ENCODE results near the gene ZNF280C. TPM values are rescaled to one million over a fixed set of nuclear protein-coding genes. Genes with fewer than 3 reads are reported as not detected.
"Not testable (repeated sequence)": the region's sequence is repeated elsewhere in the genome, so short reads cannot be mapped to it uniquely, and the experiment has no call there.

Gene ZNF280C
- total RNA-seq, 4 donors from 2014 or later: 4.8 to 7.8 (median 6.8) TPM

GRCh38 chrX:130287071-130287770 is 18.5 kb upstream of the ZNF280C start:
- TF ChIP-seq CTCF (IDR thresholded peaks at IDR 0.05) (no peak), POLR2A (IDR thresholded peaks at IDR 0.05) (no peak)
- no peaks in the 10 kb centered on the region for H3K27me3 ChIP-seq
- no peak for DNase-seq
- H3K27ac ChIP-seq: no peak overlapping the region
- intact Hi-C loops (cut with DNase I): no loop called here
- H3K4me3 ChIP-seq (replicated peaks in 1 of 3): no peak overlapping the region
- no peaks in the 10 kb centered on the region for H3K4me1 ChIP-seq
- WGBS, 2 donors: 79 to 83% methylated on average over 10 to 11 of the region's 11 CpGs
- H3K9me3 ChIP-seq: no peaks in the 10 kb centered on the region
- no peaks in the 10 kb centered on the region for H3K36me3 ChIP-seq

GRCh38 chrX:130285710-130286109 is 17.0 kb upstream of the ZNF280C start:
- Histone ChIP-seq H3K27me3 (no peaks in the 10 kb centered on the region), H3K4me3 (replicated peaks in 1 of 3) (no peak overlapping the region), H3K9me3 (no peaks in the 10 kb centered on the region), H3K27ac (no peak overlapping the region), H3K36me3 (no peaks in the 10 kb centered on the region), H3K4me1 (no peaks in the 10 kb centered on the region)
- 76 to 80% methylated on average over 2 of the region's 2 CpGs for WGBS, 2 donors
- intact Hi-C loops (cut with DNase I): no loop called here
- TF ChIP-seq CTCF (IDR thresholded peaks at IDR 0.05) (no peak), POLR2A (IDR thresholded peaks at IDR 0.05) (no peak)
- DNase-seq: no peak

GRCh38 chrX:130285069-130285620 is 16.4 kb upstream of the ZNF280C start:
- H3K36me3 ChIP-seq: no peaks in the 10 kb centered on the region
- 85 to 96% methylated on average over 2 to 3 of the region's 3 CpGs for WGBS, 2 donors
- intact Hi-C loops (cut with DNase I): no loop called here
- no peak for DNase-seq
- no peak overlapping the region for H3K27ac ChIP-seq
- H3K9me3 ChIP-seq: no peaks in the 10 kb centered on the region
- H3K4me1 ChIP-seq: no peaks in the 10 kb centered on the region
- no peaks in the 10 kb centered on the region for H3K27me3 ChIP-seq
- no peak for TF ChIP-seq CTCF (IDR thresholded peaks at IDR 0.05)
- no peak for TF ChIP-seq POLR2A (IDR thresholded peaks at IDR 0.05)
- H3K4me3 ChIP-seq (replicated peaks in 1 of 3): no peak overlapping the region

GRCh38 chrX:130282151-130282550 is 13.5 kb upstream of the ZNF280C start:
- Histone ChIP-seq H3K27ac (no peak overlapping the region), H3K4me1 (no peaks in the 10 kb centered on the region), H3K36me3 (no peaks in the 10 kb centered on the region), H3K27me3 (no peaks in the 10 kb centered on the region), H3K9me3 (no peaks in the 10 kb centered on the region), H3K4me3 (replicated peaks in 1 of 3) (no peak overlapping the region)
- intact Hi-C loops (cut with DNase I): no loop called here
- WGBS, 2 donors: 96 to 97% methylated on average over 3 of the region's 3 CpGs
- TF ChIP-seq POLR2A (IDR thresholded peaks at IDR 0.05) (no peak), CTCF (IDR thresholded peaks at IDR 0.05) (no peak)
- DNase-seq: no peak

- 61 to 63% methylated on average over 3 of the region's 3 CpGs for WGBS, 2 donors
- H3K9me3 ChIP-seq: no peaks in the 10 kb centered on the region
Observed at GRCh38 chrX:130280901-130281300, 12.2 kb upstream of the ZNF280C start.

GRCh38 chrX:130272253-130272652 is 3.6 kb upstream of the ZNF280C start:
- H3K4me3 ChIP-seq (replicated peaks in 1 of 3); H3K36me3 ChIP-seq; H3K4me1 ChIP-seq; H3K27ac ChIP-seq; intact Hi-C loops (cut with DNase I); DNase-seq; H3K9me3 ChIP-seq; H3K27me3 ChIP-seq: not testable (repeated sequence)
- 79 to 89% methylated on average over 2 of the region's 2 CpGs for WGBS, 2 donors

More at GRCh38 chrX:130280901-130281300, 12.2 kb upstream of the ZNF280C start:
- Histone ChIP-seq H3K27ac (no peak overlapping the region), H3K27me3 (no peaks in the 10 kb centered on the region), H3K36me3 (no peaks in the 10 kb centered on the region), H3K4me1 (no peaks in the 10 kb centered on the region), H3K4me3 (replicated peaks in 1 of 3) (no peak overlapping the region)
- TF ChIP-seq POLR2A (IDR thresholded peaks at IDR 0.05) (no peak), CTCF (IDR thresholded peaks at IDR 0.05) (no peak)
- intact Hi-C loops (cut with DNase I): no loop called here
- DNase-seq: no peak

GRCh38 chrX:130269391-130269790 is 692 bp upstream of the ZNF280C start:
- intact Hi-C loops (cut with DNase I): not testable (repeated sequence)
- DNase-seq: peak in 1 of 2 donors; percentile 3

More at GRCh38 chrX:130269391-130269790, 692 bp upstream of the ZNF280C start:
- 93 to 95% methylated on average over 8 to 12 of the region's 12 CpGs for WGBS, 2 donors
- H3K27me3 ChIP-seq; H3K9me3 ChIP-seq; H3K4me3 ChIP-seq (replicated peaks in 1 of 3); H3K4me1 ChIP-seq; H3K36me3 ChIP-seq; H3K27ac ChIP-seq: not testable (repeated sequence)
